ENCODE data around the gene XPO6.

Gene XPO6

GRCh38 chr16:28096983-28097899 lies 114.5 kb downstream of the XPO6 start:
- TF ChIP-seq CTCF (IDR thresholded peaks at IDR 0.05; ENCODE audit: insufficient read depth, low read depth, low read length, missing control alignments), result no peak
- H3K4me3 ChIP-seq (ENCODE audit: low read depth, low read length), result no peak overlapping the region
- DNase-seq (ENCODE audit: low read depth), result no peak

DNA sequence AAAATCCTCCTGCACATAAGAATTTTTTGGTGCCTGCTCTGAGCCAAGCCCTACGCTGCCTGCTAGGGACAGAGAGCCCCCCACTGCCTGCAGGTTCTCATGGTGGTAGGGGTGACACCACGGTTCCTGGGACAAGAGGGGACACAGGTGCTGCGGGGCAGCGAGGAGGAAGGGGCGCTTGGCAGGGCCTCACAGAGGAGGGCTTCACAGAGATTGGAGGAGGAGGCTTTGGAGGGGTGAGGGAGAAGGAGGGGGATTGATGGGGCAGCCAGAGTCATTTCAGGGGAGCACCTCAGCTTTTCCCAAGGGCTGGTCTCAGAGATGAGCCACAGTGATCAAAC lies 118.4 kb downstream of the XPO6 start:
- TF ChIP-seq CTCF (IDR thresholded peaks at IDR 0.05; ENCODE audit: insufficient read depth, low read depth, low read length, missing control alignments), result no peak
- no peak overlapping the region for H3K4me3 ChIP-seq (ENCODE audit: low read depth, low read length)
- DNase-seq (ENCODE audit: low read depth), result no peak

GRCh38 chr16:28092721-28093384 lies 118.9 kb downstream of the XPO6 start:
- no peak overlapping the region for H3K4me3 ChIP-seq (ENCODE audit: low read depth, low read length)
- no peak for DNase-seq (ENCODE audit: low read depth)
- no peak for TF ChIP-seq CTCF (IDR thresholded peaks at IDR 0.05; ENCODE audit: insufficient read depth, low read depth, low read length, missing control alignments)

- DNase-seq (ENCODE audit: low read depth), result no peak
- no peak overlapping the region for H3K4me3 ChIP-seq (ENCODE audit: low read depth, low read length)
- no peak for TF ChIP-seq CTCF (IDR thresholded peaks at IDR 0.05; ENCODE audit: insufficient read depth, low read depth, low read length, missing control alignments)
Measured at GRCh38 chr16:28091656-28092055, 120.1 kb downstream of the XPO6 start.

GRCh38 chr16:28090646-28091377 lies 121.0 kb downstream of the XPO6 start:
- no peak for TF ChIP-seq CTCF (IDR thresholded peaks at IDR 0.05; ENCODE audit: insufficient read depth, low read depth, low read length, missing control alignments)
- H3K4me3 ChIP-seq (ENCODE audit: low read depth, low read length), result no peak overlapping the region
- no peak for DNase-seq (ENCODE audit: low read depth)

DNA sequence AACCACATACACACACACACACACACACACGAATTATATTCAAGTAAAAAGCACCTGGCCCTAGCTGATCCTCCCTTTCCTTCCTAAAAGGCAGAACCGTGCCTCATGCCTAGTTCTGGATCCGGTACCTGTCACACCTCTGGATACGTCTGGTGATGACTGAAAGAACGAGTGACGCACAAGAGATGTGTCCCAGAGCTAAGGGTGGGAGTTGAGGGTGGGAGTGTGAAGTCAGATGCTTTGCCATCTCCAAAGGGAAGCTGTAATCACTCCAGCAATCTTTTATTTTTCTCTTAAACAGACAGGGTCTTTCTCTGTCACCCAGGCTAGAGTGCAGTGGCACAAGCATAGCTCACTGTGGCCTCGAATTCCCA lies 121.8 kb downstream of the XPO6 start:
- no peak for DNase-seq (ENCODE audit: low read depth)
- TF ChIP-seq CTCF (IDR thresholded peaks at IDR 0.05; ENCODE audit: insufficient read depth, low read depth, low read length, missing control alignments), result no peak
- H3K4me3 ChIP-seq (ENCODE audit: low read depth, low read length), result no peak overlapping the region

All from GM12865 (cell line).